Measurements from ENCODE around the gene UBASH3B.

- TF ChIP-seq EZH2 (IDR thresholded peaks at IDR 0.05) (no peak), POLR2AphosphoS5 (IDR thresholded peaks at IDR 0.05; ENCODE audit: borderline replicate concordance, low read depth, low read length) (no peak), FOXP2 (optimal IDR thresholded peaks at IDR 0.05; ENCODE audit: control extremely low read depth, extremely low read length, insufficient read depth) (no peak)
These were observed 100.4 kb downstream of the UBASH3B start for GRCh38 chr11:122755941-122756340.
